Measurements from ENCODE around the gene ITPA.
"Not testable (repeated sequence)": the region's sequence is repeated elsewhere in the genome, so short reads cannot be mapped to it uniquely, and the experiment has no call there.

The ITPA gene

DNA sequence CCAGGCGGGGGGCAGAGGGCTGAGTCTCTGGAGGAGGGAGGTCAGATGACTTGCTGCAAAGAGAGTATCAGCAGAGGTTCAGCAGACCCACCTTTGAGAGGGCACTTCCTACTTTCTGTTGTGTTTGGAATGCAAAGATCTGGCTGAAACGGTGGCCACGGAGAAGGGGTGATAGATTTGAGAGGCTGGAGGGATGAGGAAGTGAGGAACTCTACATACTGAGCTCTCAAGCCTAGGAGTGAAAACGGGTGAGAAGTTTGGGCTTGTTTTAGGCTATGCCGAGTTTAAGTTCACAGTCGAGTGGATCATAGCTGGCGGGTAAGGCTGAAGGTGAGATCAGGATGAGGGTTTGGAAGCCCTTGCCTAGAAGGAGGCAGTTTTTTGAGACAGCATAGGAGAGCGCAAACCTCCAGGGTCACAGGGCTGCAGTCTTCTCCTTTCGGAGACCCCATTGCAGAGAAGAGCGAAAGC, 477 bp upstream of the ITPA start:
- Mint-ChIP-seq H3K36me3 (peaks cover 20% of the 10 kb centered on the region), H3K27me3 (no peaks in the 10 kb centered on the region), H3K27ac (peak overlapping the region; percentile 96), H3K9me3 (no peaks in the 10 kb centered on the region), H3K4me3 (peak overlapping the region; percentile 96), H3K4me1 (peaks cover 33% of the 10 kb centered on the region)
- ATAC-seq: no peak

- ATAC-seq: peak; percentile 50
- Mint-ChIP-seq H3K9me3 (no peaks in the 10 kb centered on the region), H3K36me3 (peaks cover 22% of the 10 kb centered on the region)
Measured at GRCh38 chr20:3209946-3210317, 634 bp downstream of the ITPA start.

DNA sequence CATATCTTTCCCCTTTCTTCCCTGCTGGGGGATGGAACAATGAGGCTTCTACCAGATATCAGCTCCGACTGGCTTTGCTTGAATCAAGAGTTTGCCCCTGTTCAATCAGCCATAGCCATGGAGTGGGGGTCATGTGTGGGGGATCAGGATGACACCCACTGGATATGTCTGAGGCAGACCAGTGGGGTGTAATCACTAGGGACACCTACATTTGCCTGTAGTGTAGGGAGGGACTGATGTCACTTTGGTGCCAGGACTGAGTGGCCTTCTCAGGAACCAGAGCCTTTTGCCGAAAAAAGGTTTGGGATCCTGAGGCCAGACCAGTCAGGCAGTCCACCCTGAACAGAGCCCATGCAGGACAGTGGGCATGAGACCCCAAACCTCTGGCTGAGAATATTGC, 1.0 kb downstream of the ITPA start:
- H3K27me3 Mint-ChIP-seq: no peaks in the 10 kb centered on the region
- no peak for ATAC-seq
- H3K4me1 Mint-ChIP-seq: peaks cover 25% of the 10 kb centered on the region
- H3K27ac Mint-ChIP-seq: peak overlapping the region; percentile 96
- H3K4me3 Mint-ChIP-seq: peak overlapping the region; percentile 96
- H3K9me3 Mint-ChIP-seq: no peaks in the 10 kb centered on the region
- peaks cover 22% of the 10 kb centered on the region for H3K36me3 Mint-ChIP-seq

More at GRCh38 chr20:3209946-3210317, 634 bp downstream of the ITPA start:
- Mint-ChIP-seq H3K4me1 (peaks cover 25% of the 10 kb centered on the region), H3K27me3 (no peaks in the 10 kb centered on the region), H3K27ac (peak overlapping the region; percentile 96), H3K4me3 (peak overlapping the region; percentile 96)

- Mint-ChIP-seq H3K4me3 (no peak overlapping the region), H3K4me1 (peaks cover 27% of the 10 kb centered on the region), H3K27ac (no peak overlapping the region), H3K9me3 (no peaks in the 10 kb centered on the region), H3K27me3 (no peaks in the 10 kb centered on the region), H3K36me3 (peaks cover 22% of the 10 kb centered on the region)
- no peak for ATAC-seq
Measured at GRCh38 chr20:3213226-3213625, 3.9 kb downstream of the ITPA start.

- H3K27me3 Mint-ChIP-seq, ATAC-seq, H3K9me3 Mint-ChIP-seq, H3K27ac Mint-ChIP-seq, H3K4me3 Mint-ChIP-seq: not testable (repeated sequence)
- peaks cover 17% of the 10 kb centered on the region for H3K36me3 Mint-ChIP-seq
- H3K4me1 Mint-ChIP-seq: peaks cover 19% of the 10 kb centered on the region
Measured at GRCh38 chr20:3215359-3215917, 6.1 kb downstream of the ITPA start.

- Mint-ChIP-seq H3K4me3 (no peak overlapping the region), H3K36me3 (peaks cover 20% of the 10 kb centered on the region), H3K9me3 (no peaks in the 10 kb centered on the region), H3K4me1 (peaks cover 30% of the 10 kb centered on the region), H3K27ac (no peak overlapping the region), H3K27me3 (no peaks in the 10 kb centered on the region)
- peak; percentile 80 for ATAC-seq
Measured at GRCh38 chr20:3218307-3218988, 9.2 kb downstream of the ITPA start.

- peaks cover 13% of the 10 kb centered on the region for H3K36me3 Mint-ChIP-seq
- no peak overlapping the region for H3K27ac Mint-ChIP-seq
- H3K4me3 Mint-ChIP-seq: no peak overlapping the region
- no peak for ATAC-seq
- no peaks in the 10 kb centered on the region for H3K9me3 Mint-ChIP-seq
- H3K27me3 Mint-ChIP-seq: no peaks in the 10 kb centered on the region
- H3K4me1 Mint-ChIP-seq: peaks cover 34% of the 10 kb centered on the region
Measured at GRCh38 chr20:3221398-3222226, 12.3 kb downstream of the ITPA start.

GRCh38 chr20:3222635-3223600, 13.6 kb downstream of the ITPA start:
- Mint-ChIP-seq H3K36me3 (peaks cover 18% of the 10 kb centered on the region), H3K27ac (peak overlapping the region; percentile 72)

GRCh38 chr20:3223651-3223993, 14.3 kb downstream of the ITPA start:
- Mint-ChIP-seq H3K4me3 (no peak overlapping the region), H3K27ac (peak overlapping the region; percentile 72), H3K9me3 (no peaks in the 10 kb centered on the region), H3K36me3 (peaks cover 18% of the 10 kb centered on the region), H3K27me3 (no peaks in the 10 kb centered on the region), H3K4me1 (peaks cover 26% of the 10 kb centered on the region)
- ATAC-seq: no peak

More at GRCh38 chr20:3222635-3223600, 13.6 kb downstream of the ITPA start:
- Mint-ChIP-seq H3K9me3 (no peaks in the 10 kb centered on the region), H3K4me1 (peaks cover 33% of the 10 kb centered on the region), H3K27me3 (no peaks in the 10 kb centered on the region), H3K4me3 (no peak overlapping the region)
- peak; percentile 87 for ATAC-seq

DNA sequence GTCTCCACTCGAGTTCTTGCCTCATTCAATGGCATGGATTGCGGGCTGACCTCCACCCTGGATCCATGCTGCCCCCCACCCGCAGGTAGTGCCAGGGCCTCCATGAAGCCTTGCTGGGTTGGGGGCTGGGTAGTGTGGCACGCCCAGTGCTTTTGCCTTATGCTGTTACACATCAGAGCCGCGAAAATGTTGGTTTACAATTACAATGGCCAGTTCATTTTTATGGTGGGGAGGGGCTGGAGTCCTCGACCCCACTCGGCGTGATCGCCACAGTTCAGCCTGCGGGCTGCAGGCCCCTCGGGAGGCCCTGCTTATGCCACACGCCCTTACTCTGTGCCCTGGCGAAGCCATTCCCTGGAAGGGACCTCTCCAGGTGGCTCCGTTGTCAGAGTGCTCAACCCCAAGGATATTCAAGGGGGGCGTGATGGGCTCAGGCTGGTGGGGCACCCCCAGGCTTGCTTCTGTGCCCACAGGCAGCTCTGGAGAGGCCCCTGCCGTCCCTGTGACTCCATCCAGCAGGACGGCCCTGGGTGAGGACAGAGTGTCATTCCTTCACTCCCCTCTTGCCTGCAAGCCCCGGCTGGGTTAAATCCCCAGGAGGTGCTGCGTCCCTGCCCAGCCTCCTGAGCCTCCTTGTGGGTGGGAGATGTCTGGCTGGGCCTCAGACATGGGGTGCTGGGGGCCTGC, 14.8 kb downstream of the ITPA start:
- Mint-ChIP-seq H3K4me1 (peaks cover 26% of the 10 kb centered on the region), H3K36me3 (peaks cover 18% of the 10 kb centered on the region), H3K27ac (peak overlapping the region; percentile 72), H3K4me3 (no peak overlapping the region), H3K27me3 (no peaks in the 10 kb centered on the region), H3K9me3 (no peaks in the 10 kb centered on the region)
- ATAC-seq: no peak

- peaks cover 26% of the 10 kb centered on the region for H3K4me1 Mint-ChIP-seq
- H3K27me3 Mint-ChIP-seq: no peaks in the 10 kb centered on the region
- H3K4me3 Mint-ChIP-seq: no peak overlapping the region
- H3K36me3 Mint-ChIP-seq: peaks cover 18% of the 10 kb centered on the region
- no peaks in the 10 kb centered on the region for H3K9me3 Mint-ChIP-seq
- ATAC-seq: no peak
- H3K27ac Mint-ChIP-seq: no peak overlapping the region
Measured at GRCh38 chr20:3224681-3225421, 15.6 kb downstream of the ITPA start.

DNA sequence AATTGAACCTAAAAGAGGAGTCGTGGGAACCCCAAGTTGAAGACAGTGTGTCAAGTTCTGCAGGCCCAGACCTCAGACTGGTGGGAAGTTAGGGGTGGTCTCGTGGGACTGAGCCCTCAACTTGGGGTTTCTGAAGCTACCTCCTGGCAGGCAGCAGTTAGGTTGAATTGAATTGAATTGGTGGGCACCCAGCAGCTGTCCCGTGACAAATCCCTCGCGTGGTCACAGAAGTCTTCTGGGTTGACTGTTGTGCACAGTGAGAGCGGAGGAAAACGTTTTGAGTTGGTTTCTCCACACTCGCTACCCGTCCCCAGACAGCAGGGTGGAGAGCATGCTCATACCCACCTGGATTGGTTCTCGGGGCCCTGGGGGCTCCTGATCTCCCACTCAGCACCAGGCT, 16.8 kb downstream of the ITPA start:
- no peak overlapping the region for H3K4me3 Mint-ChIP-seq
- peaks cover 12% of the 10 kb centered on the region for H3K36me3 Mint-ChIP-seq
- H3K9me3 Mint-ChIP-seq: no peaks in the 10 kb centered on the region
- no peak for ATAC-seq
- no peaks in the 10 kb centered on the region for H3K27me3 Mint-ChIP-seq
- no peak overlapping the region for H3K27ac Mint-ChIP-seq
- H3K4me1 Mint-ChIP-seq: peaks cover 25% of the 10 kb centered on the region

DNA sequence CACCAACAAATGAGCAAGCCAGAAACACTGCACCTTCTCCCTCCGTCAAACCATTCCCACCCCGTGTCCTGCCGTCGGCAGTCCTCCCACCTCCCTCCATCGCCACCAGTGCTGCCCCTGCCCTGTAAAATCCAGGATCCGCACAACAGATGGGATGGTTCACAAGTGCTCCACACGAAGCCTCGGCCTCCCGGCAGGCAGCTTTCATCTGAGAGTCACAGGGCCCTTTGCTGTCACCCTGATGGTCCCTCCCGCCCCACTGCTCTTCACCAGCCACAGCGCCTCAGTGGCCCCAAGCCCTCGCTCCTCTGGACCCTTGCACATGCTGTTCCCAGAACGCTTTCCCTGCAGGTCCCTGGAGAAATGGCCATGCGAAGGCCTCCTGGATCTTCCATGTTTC, 17.6 kb downstream of the ITPA start:
- H3K27me3 Mint-ChIP-seq: no peaks in the 10 kb centered on the region
- H3K36me3 Mint-ChIP-seq: peaks cover 5% of the 10 kb centered on the region
- peaks cover 19% of the 10 kb centered on the region for H3K4me1 Mint-ChIP-seq
- no peaks in the 10 kb centered on the region for H3K9me3 Mint-ChIP-seq
- ATAC-seq: no peak
- H3K4me3 Mint-ChIP-seq: no peak overlapping the region
- no peak overlapping the region for H3K27ac Mint-ChIP-seq

DNA sequence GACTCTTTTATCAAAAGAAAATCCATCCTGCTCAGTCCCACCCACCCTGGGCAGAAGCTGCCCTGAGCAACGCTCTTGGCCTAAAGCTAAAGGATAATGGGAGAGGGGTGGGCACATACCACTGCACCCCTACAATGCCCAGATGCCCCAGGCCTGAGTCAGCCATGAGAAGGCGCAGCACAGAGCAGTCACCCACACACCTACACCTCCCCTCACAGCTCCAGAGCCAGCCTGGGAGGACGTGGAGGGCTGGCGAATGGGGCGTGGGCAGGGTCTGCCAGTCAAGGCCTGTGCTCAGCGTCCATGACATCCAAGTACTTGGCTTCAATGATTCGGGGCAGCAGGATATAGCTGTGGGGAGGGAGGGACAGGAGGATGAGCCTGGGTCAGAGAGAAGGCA, 18.2 kb downstream of the ITPA start:
- H3K27me3 Mint-ChIP-seq: no peaks in the 10 kb centered on the region
- H3K9me3 Mint-ChIP-seq: no peaks in the 10 kb centered on the region
- no peak overlapping the region for H3K4me3 Mint-ChIP-seq
- peaks cover 5% of the 10 kb centered on the region for H3K36me3 Mint-ChIP-seq
- ATAC-seq: no peak
- no peak overlapping the region for H3K27ac Mint-ChIP-seq
- peaks cover 17% of the 10 kb centered on the region for H3K4me1 Mint-ChIP-seq

Data from stimulated activated memory B cell treated with anti-CD40 and anti-IgM and Interleukin-4, amounts not matched to agents 10 μg/mL and 1 μg/mL and 100 μg/mL, for 72 hours (primary cell).